ENCODE data around the gene ADAMTS2.
"Not testable (repeated sequence)": the region's sequence is repeated elsewhere in the genome, so short reads cannot be mapped to it uniquely, and the experiment has no call there.

The ADAMTS2 gene

DNA sequence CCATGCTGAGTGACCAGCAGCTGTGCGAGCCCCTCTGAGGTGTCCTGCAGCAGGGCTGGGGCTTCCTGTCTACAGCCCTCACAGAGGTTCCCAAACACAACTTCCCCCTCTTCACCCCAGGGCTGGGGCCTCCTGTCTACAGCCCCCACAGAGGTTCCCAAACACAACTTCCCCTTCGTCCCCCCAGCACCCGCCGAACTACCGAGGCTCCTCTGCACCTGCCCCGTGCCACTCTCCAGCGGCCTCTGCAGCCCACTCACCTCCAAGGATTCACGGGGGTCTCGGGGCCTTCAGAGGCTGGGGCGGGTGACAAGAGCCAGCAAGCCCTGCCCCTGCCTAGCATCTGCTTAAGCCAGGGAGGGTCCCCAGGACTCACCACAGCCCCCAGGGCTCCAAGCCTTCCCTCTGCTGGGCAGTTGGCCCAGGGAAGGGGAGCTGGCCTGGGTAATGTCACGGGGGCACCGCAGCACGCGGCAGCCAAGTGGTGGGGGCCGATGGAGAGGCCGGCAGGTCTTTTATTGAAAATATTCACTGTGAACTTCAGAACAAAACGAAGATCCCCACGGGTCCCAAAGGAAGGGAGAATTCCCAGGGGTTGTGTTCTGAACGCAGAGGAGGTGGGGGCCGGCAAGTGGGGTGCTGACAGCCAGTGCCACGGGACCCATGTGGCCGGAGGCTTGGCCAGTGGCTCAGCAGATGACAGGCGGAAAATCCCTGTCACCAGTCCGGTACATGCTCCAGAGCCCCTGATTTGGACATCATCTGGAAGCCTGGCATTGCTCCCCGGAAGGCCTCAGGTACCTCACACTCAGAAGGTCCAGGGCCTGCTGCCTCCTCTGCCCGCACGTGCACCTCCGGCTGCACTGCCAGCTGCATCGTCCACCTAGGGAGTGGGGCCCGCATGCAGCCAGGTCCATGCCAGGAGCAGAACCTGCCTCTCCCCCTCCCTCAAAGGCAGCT, 125.3 kb downstream of the ADAMTS2 start:
- DNase-seq: no peak

DNA sequence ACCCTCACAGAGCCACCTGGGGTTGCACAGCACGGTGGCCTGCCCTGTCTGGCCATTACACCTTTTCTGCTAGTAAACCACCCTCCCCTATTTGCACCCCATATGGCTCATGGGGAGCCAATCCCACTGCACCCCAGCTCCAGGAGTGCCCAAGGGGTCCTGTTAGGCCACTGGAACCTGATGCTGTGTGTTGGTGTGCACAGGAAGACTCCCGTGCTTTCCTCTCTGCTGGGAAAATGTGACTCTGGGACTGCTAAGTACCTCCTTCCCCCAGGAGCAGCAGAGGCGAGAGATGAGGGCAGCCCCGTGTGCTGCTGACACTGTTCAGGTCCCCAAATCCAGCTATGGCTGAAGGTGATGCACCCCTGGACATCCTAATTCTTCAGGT, 126.3 kb downstream of the ADAMTS2 start:
- no peak for DNase-seq

DNA sequence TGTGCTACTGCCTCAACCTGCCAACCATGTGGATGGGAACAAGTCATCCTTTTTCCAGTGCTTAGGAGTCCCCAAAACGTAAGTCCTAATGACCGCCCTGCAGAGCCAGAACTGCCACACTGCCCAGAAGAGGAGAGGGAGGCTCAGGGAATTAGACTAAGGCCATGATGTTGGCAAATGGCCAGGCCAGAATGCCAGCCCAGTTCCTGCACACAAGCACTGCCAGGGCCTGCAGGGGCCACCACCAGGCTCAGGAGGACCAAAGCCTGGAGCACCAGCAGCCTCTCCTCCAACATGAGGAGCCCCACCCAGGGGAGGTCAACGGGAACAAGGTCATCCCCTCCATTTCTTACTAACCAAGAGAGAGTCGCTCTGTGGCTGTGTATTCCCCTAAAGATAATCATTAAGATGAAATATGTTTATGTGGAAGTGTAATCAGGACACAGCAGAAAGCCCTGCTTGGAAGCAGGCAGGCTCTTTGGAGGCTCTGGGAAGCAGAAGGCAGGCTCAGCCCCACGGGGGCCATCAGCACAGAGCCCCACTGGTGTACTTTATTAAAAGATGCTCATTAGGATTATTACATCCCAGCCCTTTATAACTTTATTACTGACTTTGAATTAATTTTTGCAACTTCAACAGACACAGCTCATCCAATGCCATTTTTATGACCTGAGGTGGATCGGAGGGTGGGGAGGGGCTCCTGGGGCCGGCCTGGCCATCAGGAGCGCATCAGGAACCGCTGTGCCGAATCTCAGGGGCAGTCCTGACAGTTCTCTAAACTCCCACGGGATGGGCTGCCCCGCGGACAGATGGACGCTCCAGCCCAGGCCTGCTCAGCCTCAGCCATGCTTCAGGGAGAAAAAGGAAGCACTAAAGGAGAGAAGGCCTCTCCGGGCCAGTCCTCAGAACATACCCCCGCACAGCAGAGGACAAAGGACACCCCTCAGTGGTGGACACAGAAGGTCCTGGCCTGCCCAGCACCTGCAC, 127.0 kb downstream of the ADAMTS2 start:
- no peak for DNase-seq

DNA sequence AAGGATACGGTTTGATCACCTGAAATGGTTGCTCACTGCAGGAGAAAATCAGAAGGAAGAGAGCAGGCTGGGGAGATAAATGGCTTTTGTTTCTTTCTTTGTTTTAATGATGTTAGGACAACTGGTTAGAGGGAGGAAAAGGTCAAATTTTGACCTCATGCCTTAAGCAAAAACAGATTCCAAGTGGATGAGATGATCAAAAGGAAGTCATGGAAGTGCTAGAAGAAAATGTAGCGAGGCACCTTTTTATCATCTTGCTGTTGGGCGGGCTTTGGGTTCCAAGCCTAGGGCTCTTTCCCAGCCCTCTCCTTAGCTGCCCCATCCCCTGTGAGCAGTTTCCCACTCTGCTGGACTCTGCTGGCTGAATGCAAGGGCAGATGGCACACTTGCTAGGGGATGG, 127.9 kb downstream of the ADAMTS2 start:
- DNase-seq: no peak

DNA sequence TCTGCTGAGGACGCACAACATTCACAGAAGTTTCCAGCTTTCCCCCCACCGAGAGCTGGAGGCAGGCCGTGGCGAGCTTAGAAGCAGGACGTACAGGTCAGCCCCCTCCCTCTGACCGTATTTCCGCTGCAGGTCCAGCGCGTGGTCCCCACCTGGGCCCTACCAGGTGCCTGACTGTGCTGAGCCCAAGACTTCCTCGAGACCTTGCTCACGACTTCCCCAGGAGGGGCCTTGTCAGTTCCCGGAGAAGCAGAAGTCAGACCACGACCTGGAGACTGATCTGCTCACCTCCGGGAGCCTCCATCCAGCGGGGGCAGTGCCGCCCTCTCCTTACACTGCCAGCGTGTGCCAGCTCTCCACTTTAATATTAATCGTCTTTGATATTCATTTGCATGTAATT, 128.9 kb downstream of the ADAMTS2 start:
- DNase-seq: not testable (repeated sequence)

DNA sequence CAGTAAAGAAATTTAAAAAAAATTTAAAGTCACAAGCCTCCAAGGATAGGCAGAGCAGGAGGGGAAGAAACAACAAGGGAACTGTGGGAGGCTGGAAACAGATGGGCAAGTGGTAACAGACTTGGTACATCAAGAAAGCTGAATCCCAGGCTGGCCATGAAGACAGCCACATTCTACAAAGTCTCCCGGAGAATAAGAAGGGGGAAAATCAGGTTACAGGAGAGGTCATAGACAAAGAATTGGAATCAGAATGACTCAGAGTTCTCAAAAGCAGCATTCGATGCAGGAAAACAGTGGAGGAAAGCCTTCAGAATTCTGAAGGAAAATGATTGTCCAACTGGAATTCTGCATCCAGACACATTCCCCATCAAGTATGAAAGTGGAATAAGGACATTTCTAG, 129.7 kb downstream of the ADAMTS2 start:
- DNase-seq: no peak

DNA sequence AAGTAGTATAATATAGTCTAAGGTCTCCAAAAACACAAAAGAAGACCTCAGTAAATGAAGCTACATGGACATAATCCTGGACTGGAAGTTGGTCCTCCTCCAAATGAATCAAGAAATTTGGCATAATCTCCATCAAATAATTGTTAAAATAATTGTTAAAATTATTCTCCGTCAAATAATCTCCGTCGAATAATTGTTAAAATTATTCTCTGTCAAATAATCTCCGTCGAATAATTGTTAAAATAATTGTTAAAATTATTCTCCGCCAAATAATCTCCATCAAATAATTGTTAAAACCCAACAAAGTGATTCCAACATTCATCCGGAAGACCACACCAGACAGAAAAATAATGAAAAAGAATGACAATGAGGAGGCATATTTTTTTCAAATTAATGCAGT, 130.6 kb downstream of the ADAMTS2 start:
- DNase-seq: no peak

DNA sequence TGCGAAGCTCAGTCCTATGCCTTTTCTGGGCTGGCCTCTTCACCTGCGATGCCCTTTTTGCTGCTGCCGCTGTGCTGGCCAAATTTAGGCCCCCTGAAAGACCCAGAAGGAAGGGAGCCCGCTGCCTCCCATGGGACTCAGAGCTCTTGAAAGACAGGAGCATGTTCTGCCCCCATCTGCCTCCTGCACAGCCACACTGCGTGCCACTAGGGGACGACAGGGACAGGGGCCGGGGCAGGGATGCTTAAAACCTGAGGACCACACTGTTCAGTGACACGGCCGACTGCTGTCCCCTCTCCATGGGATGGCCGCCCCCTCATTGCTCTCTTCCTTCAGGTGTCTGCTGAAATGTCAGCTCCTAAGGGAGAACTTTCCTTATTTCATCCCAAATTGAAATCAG, 132.4 kb downstream of the ADAMTS2 start:
- DNase-seq: peak in 8 of 56 donors; percentile 3 to 49 (median 7)

DNA sequence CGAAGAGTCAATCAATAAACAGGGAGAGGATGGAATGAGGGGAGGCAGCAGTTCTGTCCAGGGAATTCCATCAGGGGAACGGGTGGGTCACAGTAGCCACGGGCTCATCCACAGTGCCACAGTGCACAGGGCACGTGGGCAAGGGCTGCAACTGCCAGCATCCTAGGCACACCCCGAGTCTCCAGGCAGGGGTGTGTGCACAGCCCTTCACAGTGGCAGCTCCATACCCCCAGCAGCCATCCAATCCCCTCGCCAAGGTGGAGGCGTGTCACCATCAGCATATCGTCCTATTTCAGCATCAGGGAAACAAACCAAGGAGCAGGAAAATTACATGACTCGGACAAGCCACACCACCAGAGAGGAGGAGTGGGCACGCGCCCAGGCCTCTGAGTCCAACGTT, 133.6 kb downstream of the ADAMTS2 start:
- no peak for DNase-seq

DNA sequence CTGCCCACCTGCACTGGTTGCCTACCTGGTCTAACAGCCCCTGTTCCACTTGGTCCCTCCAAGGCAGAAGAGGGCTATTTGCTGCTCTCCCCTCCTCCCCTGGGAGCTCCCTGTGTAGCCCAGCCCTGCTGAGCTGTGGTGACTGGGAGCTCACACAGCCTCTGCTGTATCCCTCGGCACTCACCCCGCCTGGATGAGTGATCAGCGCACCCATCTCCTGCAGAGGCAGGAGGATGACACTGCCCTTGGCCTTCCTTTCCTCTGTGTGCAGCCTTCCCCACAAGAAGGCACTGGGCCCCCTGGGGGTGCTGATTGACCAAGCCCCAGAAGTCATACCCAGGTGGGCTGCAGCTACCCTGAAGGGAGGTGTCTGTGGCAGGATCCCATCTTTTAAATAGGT, 134.2 kb downstream of the ADAMTS2 start:
- no peak for DNase-seq

DNA sequence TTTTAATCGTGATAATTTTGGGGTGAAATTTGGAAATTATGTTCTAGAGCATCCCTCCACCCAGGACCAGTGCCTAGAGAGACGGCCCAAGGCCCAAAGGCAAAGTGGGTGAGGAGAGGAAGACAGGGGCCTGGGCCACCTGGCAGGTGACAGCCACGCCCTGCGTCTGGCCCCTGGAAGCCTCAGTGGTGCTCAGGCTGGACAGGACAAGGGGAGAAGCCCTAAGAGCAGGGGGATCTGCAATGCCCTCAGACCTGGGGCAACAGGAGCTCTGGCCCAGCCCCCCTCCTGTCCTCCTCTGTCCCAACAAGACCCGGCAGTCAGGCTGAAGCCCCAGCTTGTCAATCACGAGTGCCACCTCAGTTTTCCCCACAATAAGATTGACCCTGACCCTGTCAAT, 134.8 kb downstream of the ADAMTS2 start:
- no peak for DNase-seq

DNA sequence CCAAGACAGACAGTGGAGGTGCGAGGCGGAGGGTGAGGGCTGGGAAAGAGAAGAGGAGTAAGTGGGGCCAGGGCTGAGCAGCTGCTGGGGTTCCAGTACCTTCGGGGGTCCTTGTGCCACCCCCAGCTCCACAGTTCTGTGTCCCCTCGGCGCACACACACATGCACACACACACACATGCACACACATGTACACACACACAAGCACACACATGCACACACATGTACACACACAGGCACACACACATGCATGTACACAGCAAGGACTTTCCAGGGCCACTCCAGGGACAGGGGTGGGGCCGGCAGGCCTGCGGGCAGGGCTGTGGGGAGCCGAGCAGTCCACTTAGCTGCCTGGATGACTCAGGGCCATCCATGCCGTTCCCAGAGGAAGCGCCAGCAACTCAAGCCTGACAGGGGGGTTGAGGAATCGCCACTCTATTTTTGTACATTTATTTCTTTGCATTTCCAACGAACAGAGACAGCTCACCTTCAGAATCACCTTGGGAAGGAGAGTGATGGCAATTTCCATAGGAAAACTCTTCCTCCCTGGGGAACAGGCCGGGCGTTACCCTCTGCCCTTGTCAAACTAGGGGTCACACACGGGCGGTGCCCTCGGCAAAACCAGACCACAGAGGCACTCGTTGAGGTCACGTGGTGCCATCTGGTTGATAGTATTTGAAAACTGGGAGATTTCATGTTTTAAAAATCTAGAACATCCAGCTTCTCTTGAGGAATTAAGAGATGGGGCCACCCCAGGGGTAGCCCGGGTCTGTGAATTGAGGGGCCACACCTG, 135.7 kb downstream of the ADAMTS2 start:
- no peak for DNase-seq

DNA sequence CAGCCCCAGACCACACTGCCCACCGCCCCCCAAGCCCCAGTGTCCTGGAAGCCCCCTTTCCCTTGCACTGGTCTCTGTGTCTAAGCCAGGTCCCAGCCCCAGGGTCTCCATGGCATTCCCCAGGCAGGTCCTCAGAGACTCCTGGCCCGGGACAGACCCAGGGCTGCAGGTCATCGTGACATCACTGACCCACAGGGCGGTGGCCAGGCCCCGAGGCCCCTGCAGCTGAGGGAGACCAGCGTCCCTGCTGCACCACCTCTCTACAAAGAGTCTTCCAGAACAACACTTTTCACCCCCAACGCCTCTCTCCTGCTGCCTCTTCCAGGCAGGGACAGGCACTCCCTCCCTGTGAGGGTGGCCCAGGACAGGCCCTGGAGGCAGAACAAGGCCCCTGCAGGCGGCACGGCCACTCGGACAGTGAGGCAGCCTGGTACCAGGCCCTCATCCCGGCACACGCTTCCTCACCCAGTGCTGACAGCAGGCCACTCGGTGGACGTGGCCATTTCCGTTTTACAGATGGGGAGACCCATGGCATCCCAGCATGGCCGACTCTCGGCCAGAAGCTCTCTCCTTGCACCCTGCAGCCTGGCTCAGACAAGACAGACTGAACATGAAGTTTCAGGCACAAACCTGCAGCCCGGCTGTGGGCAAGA, 136.4 kb downstream of the ADAMTS2 start:
- no peak for DNase-seq

DNA sequence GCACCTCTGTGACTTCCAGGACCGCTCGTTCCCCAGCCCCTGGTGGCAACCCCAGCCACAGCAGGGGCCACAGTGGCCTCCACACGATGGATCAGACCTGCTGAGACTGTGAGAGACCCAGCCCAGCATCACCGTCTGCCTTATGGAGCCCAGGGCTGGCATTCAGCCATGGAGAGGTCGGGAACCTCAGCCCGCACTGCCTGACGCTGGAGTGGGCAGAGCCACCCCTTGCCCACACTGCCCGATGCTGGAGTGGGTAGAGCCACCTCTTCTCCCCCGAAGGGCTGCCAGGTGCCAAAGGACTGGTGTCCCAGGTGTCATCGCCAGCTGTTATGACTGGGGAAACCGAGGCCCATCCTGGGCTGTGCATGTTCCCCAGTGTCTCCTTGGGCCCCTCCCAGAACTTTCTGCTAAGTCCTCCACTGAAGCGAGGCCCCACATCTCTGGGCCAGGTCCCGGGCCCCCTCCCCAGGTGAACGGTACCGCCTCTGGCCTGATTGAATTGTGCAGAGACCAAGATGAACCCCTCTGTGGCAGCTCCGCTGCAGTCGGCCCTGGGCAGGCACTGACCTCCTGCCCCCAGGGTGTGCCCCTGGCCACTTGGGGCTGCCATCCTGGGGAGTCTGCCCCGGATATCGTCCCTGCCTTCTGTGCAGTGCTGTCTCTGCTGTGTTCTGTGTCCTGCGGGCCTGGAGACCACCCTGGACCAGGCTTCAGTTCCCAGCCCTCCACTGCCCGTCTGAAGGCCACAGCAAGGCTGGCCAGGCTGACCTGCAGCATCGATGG, 137.1 kb downstream of the ADAMTS2 start:
- DNase-seq: no peak

DNA sequence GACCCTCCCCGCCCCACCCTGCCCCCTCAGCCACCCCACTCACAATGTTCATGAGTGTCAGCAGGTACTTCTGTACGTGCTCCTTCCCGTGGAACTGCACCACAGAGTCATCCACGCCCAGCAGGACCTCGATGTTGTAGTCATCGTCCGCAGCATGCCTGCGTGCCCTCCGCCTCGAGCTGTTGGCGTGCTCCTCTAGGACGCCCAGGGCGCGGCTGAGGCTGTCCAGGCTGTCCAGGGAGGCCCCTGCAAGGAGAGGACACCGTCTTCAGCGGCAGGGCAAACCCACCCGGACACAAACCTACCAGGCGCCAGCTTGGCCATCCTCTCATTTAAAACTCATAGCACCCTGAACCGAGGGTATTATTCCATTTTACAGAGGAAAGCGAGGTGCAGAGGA, 137.8 kb downstream of the ADAMTS2 start:
- no peak for DNase-seq

DNA sequence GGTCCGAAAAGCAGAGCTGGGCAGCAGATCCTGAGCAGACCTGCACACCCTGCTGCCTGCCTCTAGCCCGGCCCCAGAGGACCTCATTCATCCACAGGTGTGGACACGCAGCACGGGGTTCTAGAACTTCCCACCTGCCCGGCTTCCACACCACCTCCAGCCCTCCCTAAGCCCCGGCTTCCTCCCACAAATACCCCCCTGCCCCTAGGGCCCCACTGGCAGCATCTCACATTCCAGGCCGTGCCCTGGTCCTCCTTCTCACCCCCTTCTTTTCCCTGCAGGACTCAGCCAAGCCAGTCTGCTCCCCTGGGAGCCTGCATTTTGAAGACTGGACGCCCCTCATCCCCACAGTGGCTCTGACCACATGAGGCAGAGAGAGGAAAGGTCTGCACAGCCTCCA, 138.9 kb downstream of the ADAMTS2 start:
- no peak for DNase-seq

DNA sequence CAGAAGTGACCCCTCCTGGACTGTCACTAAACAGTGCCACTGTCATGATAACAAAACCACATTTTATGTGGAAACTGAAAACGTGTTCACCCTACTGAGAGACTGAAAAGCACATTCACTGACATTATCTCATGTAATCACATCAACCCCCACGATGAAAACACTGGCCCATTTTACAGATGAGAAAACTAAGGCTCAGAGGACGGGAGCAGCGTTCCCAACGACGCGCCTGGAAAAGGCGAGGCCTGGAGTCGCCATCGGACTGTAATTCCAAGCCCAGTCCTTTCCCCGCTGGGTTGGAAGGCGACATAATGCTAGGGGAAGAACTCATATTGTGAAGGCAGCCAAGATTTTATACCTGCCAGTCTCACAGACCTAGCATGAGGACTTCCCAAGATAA, 140.0 kb downstream of the ADAMTS2 start:
- no peak for DNase-seq

DNA sequence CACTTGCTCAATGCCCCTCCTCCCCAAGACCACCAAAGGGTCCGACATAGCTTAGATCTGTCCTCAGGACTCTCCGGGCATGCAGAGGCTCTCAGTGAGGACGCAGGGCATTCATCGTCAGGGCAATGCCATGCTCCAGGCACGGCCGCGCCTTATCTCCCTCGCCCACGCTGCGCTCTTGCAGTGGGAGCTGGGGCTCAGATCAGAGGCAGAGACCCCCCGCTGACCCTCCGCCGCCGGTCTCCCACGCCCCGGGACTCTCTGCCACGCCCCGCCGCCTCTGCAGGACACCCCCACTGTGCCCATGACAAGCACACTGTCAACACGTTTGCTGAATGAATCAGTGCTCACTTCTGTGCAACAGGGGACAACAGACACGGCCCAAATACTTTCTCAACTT, 140.7 kb downstream of the ADAMTS2 start:
- no peak for DNase-seq

DNA sequence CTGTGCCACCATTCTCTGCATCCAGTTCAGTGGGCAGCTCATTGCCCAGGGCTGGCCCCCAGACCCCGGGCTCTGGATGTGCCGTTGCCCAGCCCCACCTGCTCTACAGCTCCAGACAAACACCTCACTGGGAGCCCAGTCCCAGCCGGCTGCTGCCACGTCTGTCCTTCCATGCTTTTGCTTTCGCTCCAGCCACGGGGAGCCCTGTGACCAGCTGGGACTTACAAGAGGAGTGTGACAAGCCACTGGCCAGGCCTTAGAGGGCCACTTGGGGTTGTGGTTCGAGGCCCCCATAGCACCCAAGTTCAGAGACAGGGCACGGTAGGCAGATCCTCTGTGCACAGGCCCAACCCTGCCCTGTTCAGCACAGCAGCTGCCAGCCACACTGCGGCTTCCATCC, 142.0 kb downstream of the ADAMTS2 start:
- no peak for DNase-seq

DNA sequence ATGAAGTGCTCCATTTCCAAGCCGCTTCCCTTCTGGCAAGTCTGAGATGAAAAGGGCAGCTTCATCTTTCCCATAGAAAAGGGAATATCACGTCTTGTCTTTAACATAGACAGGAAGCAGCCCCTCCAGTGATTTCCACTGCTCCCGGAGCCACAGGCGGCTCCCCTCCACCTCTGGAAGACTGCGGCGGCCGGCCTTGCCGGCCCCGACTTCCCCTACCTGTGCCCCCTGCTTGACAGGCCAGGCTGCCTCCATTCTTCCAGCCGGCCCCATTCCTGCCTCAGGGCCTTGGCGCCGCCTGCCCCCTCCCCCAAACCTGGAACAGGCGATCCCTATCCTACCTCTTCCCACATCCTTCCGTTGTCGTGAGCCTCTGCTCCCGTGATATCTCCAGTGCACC, 143.3 kb downstream of the ADAMTS2 start:
- DNase-seq: no peak

All from amygdala (tissue), 56 donors.